Measurements from ENCODE around the gene HMCN1. TPM values are rescaled to one million over a fixed set of nuclear protein-coding genes. Genes with fewer than 3 reads are reported as not detected.

The HMCN1 gene
- total RNA-seq, 5 donors from 2014 or later (not counting 1 experiment from before 2014, with no cell fraction given) = 0.05 to 0.23 (median 0.16) TPM

GRCh38 chr1:186066411-186066810 is 332.2 kb downstream of the HMCN1 start:
- Mint-ChIP-seq H3K4me3 (no peak overlapping the region), H3K9me3 (no peaks in the 10 kb centered on the region), H3K36me3 (no peaks in the 10 kb centered on the region), H3K27me3 (peaks cover 6 to 8% of the 10 kb centered on the region in 2 donors), H3K4me1 (no peaks in the 10 kb centered on the region), H3K27ac (no peak overlapping the region)
- H3K27me3 ChIP-seq (replicated peaks in 1 of 2; ENCODE audit: control insufficient read depth in 2 of 2, extremely low read depth in 1 of 2, insufficient read depth in 2 of 2, low read length in 1 of 2) = no peaks in the 10 kb centered on the region
- H3K36me3 ChIP-seq (ENCODE audit: control insufficient read depth in 2 of 2, extremely low read depth in 1 of 2, insufficient read depth in 1 of 2, low read length in 1 of 2) = no peaks in the 10 kb centered on the region
- POLR2A ChIA-PET = no interaction called here
- H3K4me1 ChIP-seq (ENCODE audit: control insufficient read depth in 1 of 2, extremely low read depth in 1 of 2, insufficient read depth in 2 of 2, low read length in 2 of 2) = no peaks in the 10 kb centered on the region
- ATAC-seq (replicated peaks in 1 of 4) (no peak), DNase-seq (no peak)
- H3K4me3 ChIP-seq (ENCODE audit: control insufficient read depth in 1 of 2, extremely low read depth in 1 of 2, low read length in 1 of 2) = no peak overlapping the region
- no peak overlapping the region for H3K27ac ChIP-seq (ENCODE audit: low read length)
- no peaks in the 10 kb centered on the region for H3K9me3 ChIP-seq
- CTCF ChIA-PET = no interaction called here
- WGBS (ENCODE audit: insufficient coverage) = 58% methylated on average over 3 of the region's 3 CpGs

- ChIA-PET CTCF (no interaction called here), POLR2A (interaction anchor here in 1 of 2 donors (0.7 kb wide), 1 partner anchor 9 kb away, joined by 7 read pairs; no protein-coding TSS in a partner anchor)
- H3K36me3 ChIP-seq (ENCODE audit: control insufficient read depth in 2 of 2, extremely low read depth in 1 of 2, insufficient read depth in 1 of 2, low read length in 1 of 2) = no peaks in the 10 kb centered on the region
- no peaks in the 10 kb centered on the region for H3K9me3 Mint-ChIP-seq
- no peak overlapping the region for H3K27ac ChIP-seq (ENCODE audit: low read length)
- H3K27me3 ChIP-seq (replicated peaks in 1 of 2; ENCODE audit: control insufficient read depth in 2 of 2, extremely low read depth in 1 of 2, insufficient read depth in 2 of 2, low read length in 1 of 2) = no peaks in the 10 kb centered on the region
- no peaks in the 10 kb centered on the region for H3K9me3 ChIP-seq
- no peak overlapping the region for H3K4me3 Mint-ChIP-seq
- WGBS (ENCODE audit: insufficient coverage) = no CpG with 5 or more reads among the region's 1 CpG
- no peaks in the 10 kb centered on the region for H3K36me3 Mint-ChIP-seq
- H3K4me3 ChIP-seq (ENCODE audit: control insufficient read depth in 1 of 2, extremely low read depth in 1 of 2, low read length in 1 of 2) = no peak overlapping the region
- ATAC-seq (replicated peaks in 1 of 4) = no peak
- H3K4me1 ChIP-seq (ENCODE audit: control insufficient read depth in 1 of 2, extremely low read depth in 1 of 2, insufficient read depth in 2 of 2, low read length in 2 of 2) = no peaks in the 10 kb centered on the region
- H3K27me3 Mint-ChIP-seq = peaks cover 0 to 7% of the 10 kb centered on the region in 2 donors
- DNase-seq = no peak
- H3K27ac Mint-ChIP-seq = no peak overlapping the region
- no peaks in the 10 kb centered on the region for H3K4me1 Mint-ChIP-seq
These were observed 339.5 kb downstream of the HMCN1 start for GRCh38 chr1:186073697-186074096.

- DNase-seq = no peak
- no peak for ATAC-seq (replicated peaks in 1 of 4)
These were observed 341.8 kb downstream of the HMCN1 start for GRCh38 chr1:186076006-186076405.

GRCh38 chr1:186078245-186078644 is 344.1 kb downstream of the HMCN1 start:
- POLR2A ChIA-PET = no interaction called here
- Histone ChIP-seq H3K4me1 (ENCODE audit: control insufficient read depth in 1 of 2, extremely low read depth in 1 of 2, insufficient read depth in 2 of 2, low read length in 2 of 2) (no peaks in the 10 kb centered on the region), H3K9me3 (no peaks in the 10 kb centered on the region), H3K27ac (ENCODE audit: low read length) (no peak overlapping the region), H3K4me3 (ENCODE audit: control insufficient read depth in 1 of 2, extremely low read depth in 1 of 2, low read length in 1 of 2) (no peak overlapping the region), H3K27me3 (replicated peaks in 1 of 2; ENCODE audit: control insufficient read depth in 2 of 2, extremely low read depth in 1 of 2, insufficient read depth in 2 of 2, low read length in 1 of 2) (no peaks in the 10 kb centered on the region), H3K36me3 (ENCODE audit: control insufficient read depth in 2 of 2, extremely low read depth in 1 of 2, insufficient read depth in 1 of 2, low read length in 1 of 2) (no peaks in the 10 kb centered on the region)
- WGBS (ENCODE audit: insufficient coverage) = no CpG with 5 or more reads among the region's 2 CpGs
- no peak for ATAC-seq (replicated peaks in 1 of 4)
- no peak for DNase-seq
- Mint-ChIP-seq H3K27ac (no peak overlapping the region), H3K9me3 (no peaks in the 10 kb centered on the region), H3K27me3 (peaks cover 0 to 1% of the 10 kb centered on the region in 2 donors), H3K4me3 (no peak overlapping the region), H3K36me3 (no peaks in the 10 kb centered on the region), H3K4me1 (peaks cover 0 to 3% (median 0%) of the 10 kb centered on the region in 3 donors)
- CTCF ChIA-PET = no interaction called here

More at GRCh38 chr1:186076006-186076405, 341.8 kb downstream of the HMCN1 start:
- 71% methylated on average over 1 of the region's 4 CpGs for WGBS (ENCODE audit: insufficient coverage)
- Mint-ChIP-seq H3K4me1 (no peaks in the 10 kb centered on the region), H3K36me3 (no peaks in the 10 kb centered on the region), H3K9me3 (no peaks in the 10 kb centered on the region), H3K4me3 (no peak overlapping the region), H3K27me3 (peaks cover 0 to 1% of the 10 kb centered on the region in 2 donors), H3K27ac (no peak overlapping the region)
- no peaks in the 10 kb centered on the region for H3K36me3 ChIP-seq (ENCODE audit: control insufficient read depth in 2 of 2, extremely low read depth in 1 of 2, insufficient read depth in 1 of 2, low read length in 1 of 2)
- CTCF ChIA-PET = no interaction called here
- H3K4me1 ChIP-seq (ENCODE audit: control insufficient read depth in 1 of 2, extremely low read depth in 1 of 2, insufficient read depth in 2 of 2, low read length in 2 of 2) = no peaks in the 10 kb centered on the region
- H3K4me3 ChIP-seq (ENCODE audit: control insufficient read depth in 1 of 2, extremely low read depth in 1 of 2, low read length in 1 of 2) = no peak overlapping the region
- no peak overlapping the region for H3K27ac ChIP-seq (ENCODE audit: low read length)
- POLR2A ChIA-PET = no interaction called here
- H3K9me3 ChIP-seq = no peaks in the 10 kb centered on the region
- no peaks in the 10 kb centered on the region for H3K27me3 ChIP-seq (replicated peaks in 1 of 2; ENCODE audit: control insufficient read depth in 2 of 2, extremely low read depth in 1 of 2, insufficient read depth in 2 of 2, low read length in 1 of 2)

- H3K4me3 Mint-ChIP-seq = no peak overlapping the region
- 82% methylated on average over 4 of the region's 7 CpGs for WGBS (ENCODE audit: insufficient coverage)
- H3K4me3 ChIP-seq (ENCODE audit: control insufficient read depth in 1 of 2, extremely low read depth in 1 of 2, low read length in 1 of 2) = no peak overlapping the region
- no peaks in the 10 kb centered on the region for H3K36me3 ChIP-seq (ENCODE audit: control insufficient read depth in 2 of 2, extremely low read depth in 1 of 2, insufficient read depth in 1 of 2, low read length in 1 of 2)
- DNase-seq = no peak
- no peak overlapping the region for H3K27ac Mint-ChIP-seq
- CTCF ChIA-PET = no interaction called here
- H3K27ac ChIP-seq (ENCODE audit: low read length) = no peak overlapping the region
- H3K9me3 Mint-ChIP-seq = no peaks in the 10 kb centered on the region
- POLR2A ChIA-PET = no interaction called here
- ATAC-seq (replicated peaks in 1 of 4) = no peak
- peaks cover 0 to 3% (median 0%) of the 10 kb centered on the region in 3 donors for H3K4me1 Mint-ChIP-seq
- H3K27me3 ChIP-seq (replicated peaks in 1 of 2; ENCODE audit: control insufficient read depth in 2 of 2, extremely low read depth in 1 of 2, insufficient read depth in 2 of 2, low read length in 1 of 2) = no peaks in the 10 kb centered on the region
- H3K9me3 ChIP-seq = no peaks in the 10 kb centered on the region
- peaks cover 0 to 1% of the 10 kb centered on the region in 2 donors for H3K27me3 Mint-ChIP-seq
- no peaks in the 10 kb centered on the region for H3K4me1 ChIP-seq (ENCODE audit: control insufficient read depth in 1 of 2, extremely low read depth in 1 of 2, insufficient read depth in 2 of 2, low read length in 2 of 2)
- no peaks in the 10 kb centered on the region for H3K36me3 Mint-ChIP-seq
These were observed 345.0 kb downstream of the HMCN1 start for GRCh38 chr1:186079084-186079684.

- no peaks in the 10 kb centered on the region for H3K36me3 Mint-ChIP-seq
- H3K4me1 Mint-ChIP-seq = peaks cover 0 to 3% (median 0%) of the 10 kb centered on the region in 3 donors
- Histone ChIP-seq H3K36me3 (ENCODE audit: control insufficient read depth in 2 of 2, extremely low read depth in 1 of 2, insufficient read depth in 1 of 2, low read length in 1 of 2) (no peaks in the 10 kb centered on the region), H3K27ac (ENCODE audit: low read length) (no peak overlapping the region), H3K4me1 (ENCODE audit: control insufficient read depth in 1 of 2, extremely low read depth in 1 of 2, insufficient read depth in 2 of 2, low read length in 2 of 2) (no peaks in the 10 kb centered on the region), H3K9me3 (no peaks in the 10 kb centered on the region), H3K4me3 (ENCODE audit: control insufficient read depth in 1 of 2, extremely low read depth in 1 of 2, low read length in 1 of 2) (no peak overlapping the region), H3K27me3 (replicated peaks in 1 of 2; ENCODE audit: control insufficient read depth in 2 of 2, extremely low read depth in 1 of 2, insufficient read depth in 2 of 2, low read length in 1 of 2) (no peaks in the 10 kb centered on the region)
- no peak overlapping the region for H3K27ac Mint-ChIP-seq
- WGBS (ENCODE audit: insufficient coverage) = 65% methylated on average over 2 of the region's 6 CpGs
- no peaks in the 10 kb centered on the region for H3K9me3 Mint-ChIP-seq
- DNase-seq (peak in 6 of 35 experiments; percentile 1 to 15 (median 4)), ATAC-seq (replicated peaks in 1 of 4) (no peak)
- no peak overlapping the region for H3K4me3 Mint-ChIP-seq
- H3K27me3 Mint-ChIP-seq = no peaks in the 10 kb centered on the region
- ChIA-PET POLR2A (interaction anchor here (0.6 kb wide), 2 partner anchors 8 to 74 kb away, joined by 3 to 7 read pairs; no protein-coding TSS in a partner anchor), CTCF (no interaction called here)
These were observed 348.2 kb downstream of the HMCN1 start for GRCh38 chr1:186082235-186082937.

All from T-cell (primary cell).